ENCODE measurements around the gene IQSEC3.
"Not testable (repeated sequence)": the region's sequence is repeated elsewhere in the genome, so short reads cannot be mapped to it uniquely, and the experiment has no call there.

IQSEC3 gene

GRCh38 chr12:205026-205425, 138.5 kb downstream of the IQSEC3 start:
- no peak for DNase-seq

GRCh38 chr12:206746-207440, 140.3 kb downstream of the IQSEC3 start:
- no peak for DNase-seq

GRCh38 chr12:207804-208203, 141.2 kb downstream of the IQSEC3 start:
- no peak for DNase-seq

- DNase-seq: no peak
Measured at GRCh38 chr12:208813-209212, 142.2 kb downstream of the IQSEC3 start.

GRCh38 chr12:209246-209645, 142.7 kb downstream of the IQSEC3 start:
- DNase-seq: no peak

- no peak for DNase-seq
Measured at GRCh38 chr12:209851-210250, 143.3 kb downstream of the IQSEC3 start.

GRCh38 chr12:210277-211141, 143.9 kb downstream of the IQSEC3 start:
- DNase-seq: no peak

- no peak for DNase-seq
Measured at GRCh38 chr12:211142-211465, 144.5 kb downstream of the IQSEC3 start.

GRCh38 chr12:211639-212414, 145.3 kb downstream of the IQSEC3 start:
- DNase-seq: no peak

- no peak for DNase-seq
Measured at GRCh38 chr12:212415-212714, 145.8 kb downstream of the IQSEC3 start.

GRCh38 chr12:212715-213526, 146.4 kb downstream of the IQSEC3 start:
- no peak for DNase-seq

GRCh38 chr12:213527-213932, 147.0 kb downstream of the IQSEC3 start:
- DNase-seq: no peak

GRCh38 chr12:214003-214741, 147.6 kb downstream of the IQSEC3 start, which contains the start of gene SLC6A12:
SLC6A12 (minus strand) TSS chr12:214157; CDS start chr12:209986, 4,171 bp downstream.
- no peak for DNase-seq

GRCh38 chr12:215116-215515, 148.5 kb downstream of the IQSEC3 start:
- DNase-seq: no peak

- not testable (repeated sequence) for DNase-seq
Measured at GRCh38 chr12:217029-217428, 150.5 kb downstream of the IQSEC3 start.

GRCh38 chr12:218221-218620, 151.7 kb downstream of the IQSEC3 start:
- no peak for DNase-seq

GRCh38 chr12:218728-219590, 152.4 kb downstream of the IQSEC3 start:
- DNase-seq: no peak

GRCh38 chr12:219891-220352, 153.4 kb downstream of the IQSEC3 start:
- peak; percentile 18 for DNase-seq

- DNase-seq: no peak
Measured at GRCh38 chr12:220491-220890, 153.9 kb downstream of the IQSEC3 start.

GRCh38 chr12:220946-221550, 154.5 kb downstream of the IQSEC3 start:
- no peak for DNase-seq

- no peak for DNase-seq
Measured at GRCh38 chr12:221736-222135, 155.2 kb downstream of the IQSEC3 start.

All from KG1 (cell line).